Glomerular visceral epithelial cell (primary cell): Measurements from ENCODE around the gene FHIT.
A peak's percentile ranks its signal among the peaks of the same experiment; 100 is the strongest.
"Not testable (repeated sequence)": the region's sequence is repeated elsewhere in the genome, so short reads cannot be mapped to it uniquely, and the experiment has no call there.

Experiments
- DNase-seq: peaks from one replicate; pipeline ENCODE4 v3.0.0-alpha.2; 2016; ENCODE audit errors: extremely low spot score

FHIT gene

GRCh38 chr3:60920519-60920918 is 330.7 kb downstream of the FHIT start:
- DNase-seq, result no peak

- no peak for DNase-seq
Measured at GRCh38 chr3:60919296-60919695, 332.0 kb downstream of the FHIT start.

- no peak for DNase-seq
Measured at GRCh38 chr3:60917141-60917540, 334.1 kb downstream of the FHIT start.

GRCh38 chr3:60916546-60916945 is 334.7 kb downstream of the FHIT start:
- no peak for DNase-seq

GRCh38 chr3:60913474-60913873 is 337.8 kb downstream of the FHIT start:
- DNase-seq, result no peak

GRCh38 chr3:60912876-60913275 is 338.4 kb downstream of the FHIT start:
- DNase-seq, result no peak

- peak; percentile 29 for DNase-seq
Measured at GRCh38 chr3:60912142-60912541, 339.1 kb downstream of the FHIT start.

GRCh38 chr3:60909526-60909925 is 341.7 kb downstream of the FHIT start:
- DNase-seq, result no peak

GRCh38 chr3:60906283-60906682 is 345.0 kb downstream of the FHIT start:
- no peak for DNase-seq

- DNase-seq, result no peak
Measured at GRCh38 chr3:60898321-60898720, 352.9 kb downstream of the FHIT start.

- no peak for DNase-seq
Measured at GRCh38 chr3:60893946-60894345, 357.3 kb downstream of the FHIT start.

GRCh38 chr3:60890226-60890625 is 361.0 kb downstream of the FHIT start:
- DNase-seq, result no peak

GRCh38 chr3:60888952-60889351 is 362.3 kb downstream of the FHIT start:
- not testable (repeated sequence) for DNase-seq

GRCh38 chr3:60887574-60887973 is 363.7 kb downstream of the FHIT start:
- DNase-seq, result no peak

GRCh38 chr3:60886518-60886917 is 364.7 kb downstream of the FHIT start:
- DNase-seq, result no peak

GRCh38 chr3:60884005-60884404 is 367.2 kb downstream of the FHIT start:
- DNase-seq, result no peak

- DNase-seq, result no peak
Measured at GRCh38 chr3:60877188-60877587, 374.1 kb downstream of the FHIT start.

- no peak for DNase-seq
Measured at GRCh38 chr3:60870396-60870795, 380.9 kb downstream of the FHIT start.

GRCh38 chr3:60867200-60867599 is 384.1 kb downstream of the FHIT start:
- no peak for DNase-seq

- DNase-seq, result no peak
Measured at GRCh38 chr3:60856257-60857046, 394.8 kb downstream of the FHIT start.

GRCh38 chr3:60855250-60855649 is 396.0 kb downstream of the FHIT start:
- no peak for DNase-seq

- DNase-seq, result no peak
Measured at GRCh38 chr3:60854791-60855190, 396.5 kb downstream of the FHIT start.

- no peak for DNase-seq
Measured at GRCh38 chr3:60847791-60848190, 403.5 kb downstream of the FHIT start.

GRCh38 chr3:60844256-60844655 is 407.0 kb downstream of the FHIT start:
- DNase-seq, result no peak
